GM18951 (cell line): ENCODE data around the gene NTRK2.

Experiments used
- POLR2A ChIP-seq: IDR thresholded peaks from 4 replicates; pipeline ENCODE4 v1.6.1; 2011; ENCODE audit warnings: mild to moderate bottlenecking; ENCODE audit not compliant: insufficient read length, insufficient read depth; ENCODE audit errors: extremely low read depth
- in situ Hi-C: fragments of 300-500 bp; cut with MboI; formaldehyde crosslinking; loops from one replicate; pipeline ENCODE4 v1.12.0; 2022; ENCODE audit warnings: low sequenced_read_pairs, mixed read lengths, inconsistent platforms; ENCODE audit not compliant: unreplicated experiment

The NTRK2 gene

DNA sequence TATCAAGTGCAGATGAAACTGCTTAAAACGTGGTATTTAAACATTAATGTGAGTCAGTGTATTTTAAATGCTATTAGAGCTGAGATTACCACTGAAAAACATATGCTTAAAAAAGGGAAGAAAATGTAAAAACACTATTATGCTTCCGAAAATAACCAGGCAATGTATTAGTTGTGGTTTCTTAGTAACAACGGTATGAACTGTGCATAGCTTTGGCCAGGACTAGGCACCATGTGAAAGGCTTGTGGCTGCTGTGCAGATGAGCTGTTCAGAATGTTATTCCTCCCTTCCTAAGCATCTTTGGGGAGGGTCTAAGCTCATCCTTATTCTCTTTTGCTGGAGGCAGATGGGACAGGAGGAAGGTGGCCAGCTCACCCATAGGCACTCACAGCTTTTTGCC, 84.9 kb downstream of the NTRK2 start:
- no peak for TF ChIP-seq POLR2A
- in situ Hi-C loops, result no loop called here

DNA sequence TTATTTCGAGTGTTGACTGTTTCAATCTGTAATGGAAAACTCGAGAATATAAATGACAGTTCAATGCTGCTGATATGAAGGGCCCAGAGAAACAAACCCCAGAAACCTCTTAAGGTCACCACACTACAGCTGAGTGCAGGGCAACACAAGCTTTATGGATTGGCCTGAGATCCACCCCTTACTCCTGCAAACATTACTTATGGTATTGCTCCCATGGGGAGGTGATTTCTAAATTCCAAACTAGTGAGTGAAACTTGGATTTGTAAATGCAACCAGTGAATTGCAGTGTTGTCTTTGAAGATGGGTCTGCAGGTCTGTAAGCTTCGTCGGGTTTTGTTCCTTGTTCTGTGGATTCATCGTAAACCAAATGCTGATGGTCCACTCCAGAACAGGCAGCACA, 85.4 kb downstream of the NTRK2 start:
- no peak for TF ChIP-seq POLR2A
- in situ Hi-C loops, result no loop called here

DNA sequence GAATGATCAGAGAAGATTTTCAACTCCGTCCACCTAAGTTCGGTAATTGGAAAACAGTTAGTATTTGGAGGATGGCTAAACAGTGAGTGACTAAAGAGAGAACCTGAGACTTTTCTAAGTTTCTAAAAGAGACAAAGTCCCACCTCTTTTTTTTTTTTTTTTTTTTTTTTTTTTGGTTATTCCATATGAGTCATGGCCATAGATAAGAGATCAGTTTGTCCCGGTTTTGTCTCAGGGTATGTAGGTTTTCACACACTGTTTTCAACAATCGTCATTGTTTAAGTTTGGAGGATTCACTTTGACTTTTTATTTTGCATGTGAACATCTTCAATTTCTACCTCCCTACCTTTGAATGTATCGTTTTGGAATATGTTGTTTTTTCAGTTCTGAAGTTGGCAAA, 85.9 kb downstream of the NTRK2 start:
- in situ Hi-C loops, result no loop called here
- no peak for TF ChIP-seq POLR2A

DNA sequence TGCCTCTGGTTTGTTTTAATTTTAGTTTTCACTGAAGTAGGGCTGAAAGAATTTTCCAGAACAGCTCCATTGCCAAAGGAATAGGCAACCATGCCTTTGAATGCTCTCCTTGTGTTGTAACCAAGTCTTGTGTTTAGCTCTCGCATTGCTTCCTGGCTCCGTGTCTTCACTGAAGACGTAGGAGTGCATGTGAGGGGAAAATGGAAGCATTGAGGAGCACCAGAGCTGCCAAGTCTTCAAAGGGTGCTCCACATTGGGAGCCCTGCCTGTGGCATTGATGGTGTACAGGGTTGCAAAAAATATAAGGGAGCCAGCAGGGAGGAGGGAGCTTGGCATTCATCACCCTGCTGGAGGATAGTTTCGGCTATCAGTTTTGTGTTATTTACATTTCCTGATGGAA, 86.6 kb downstream of the NTRK2 start:
- in situ Hi-C loops, result no loop called here

DNA sequence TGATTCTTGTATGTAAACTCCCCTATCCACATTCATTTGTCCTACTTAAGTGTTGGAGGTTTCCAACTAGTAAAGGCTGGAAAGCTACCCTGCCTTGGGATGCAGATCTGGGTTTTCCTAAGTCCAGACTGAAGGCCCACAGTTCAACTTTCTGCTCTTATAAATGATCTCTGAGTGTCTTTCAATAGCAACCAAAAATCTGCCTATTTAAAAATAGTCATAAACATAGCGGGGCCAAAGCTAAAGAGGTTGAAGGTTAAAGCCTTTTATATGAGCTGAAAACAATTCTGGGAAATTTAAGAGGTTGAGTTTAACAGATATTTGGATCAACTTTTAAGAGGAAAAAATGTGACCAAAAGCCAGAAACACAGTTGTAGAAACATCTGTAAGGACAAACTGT, 87.2 kb downstream of the NTRK2 start:
- no peak for TF ChIP-seq POLR2A
- in situ Hi-C loops, result no loop called here

More for the DNA sequence above, 86.6 kb downstream of the NTRK2 start:
- no peak for TF ChIP-seq POLR2A

DNA sequence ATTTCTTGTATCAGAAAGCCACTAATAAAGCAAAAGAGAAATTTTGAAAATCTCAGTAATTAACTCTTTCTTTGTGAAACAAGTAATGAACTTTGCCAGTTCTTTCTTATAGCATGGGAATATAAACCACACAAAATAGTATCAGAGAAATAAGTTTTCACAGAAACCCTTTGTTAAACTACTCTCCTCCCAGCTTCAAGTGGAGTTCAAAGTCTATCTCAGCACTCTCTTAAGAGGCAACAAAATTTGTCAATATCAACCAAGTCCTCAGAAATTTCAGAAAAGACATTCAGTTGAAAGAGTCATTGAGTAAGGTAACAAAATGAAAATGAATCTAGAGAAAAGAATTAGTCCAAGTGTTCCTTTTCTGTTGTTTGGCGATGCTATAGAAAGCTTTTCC, 89.3 kb downstream of the NTRK2 start:
- no peak for TF ChIP-seq POLR2A
- in situ Hi-C loops, result no loop called here

DNA sequence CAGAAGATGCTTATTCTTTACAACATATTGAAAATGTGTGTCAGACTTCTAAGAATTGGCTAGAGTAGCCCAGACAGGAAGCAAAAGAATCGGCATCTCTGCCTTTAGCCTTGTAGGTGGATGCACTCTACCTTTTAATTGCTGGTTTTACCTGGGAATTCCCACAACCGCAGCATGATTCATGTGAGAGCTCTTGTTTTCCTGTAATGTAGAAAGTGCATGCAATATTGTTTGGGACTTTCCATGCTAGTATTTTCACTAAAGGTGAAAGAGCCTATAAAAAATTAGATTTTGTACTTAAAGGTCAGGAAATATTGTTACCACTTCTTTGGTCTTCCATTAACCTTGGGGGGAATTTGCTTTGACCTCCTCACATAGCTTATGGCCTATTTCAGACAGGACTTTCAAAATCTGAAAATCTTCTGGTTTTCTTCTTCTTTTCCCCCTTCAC, 89.8 kb downstream of the NTRK2 start:
- no peak for TF ChIP-seq POLR2A
- in situ Hi-C loops, result no loop called here

DNA sequence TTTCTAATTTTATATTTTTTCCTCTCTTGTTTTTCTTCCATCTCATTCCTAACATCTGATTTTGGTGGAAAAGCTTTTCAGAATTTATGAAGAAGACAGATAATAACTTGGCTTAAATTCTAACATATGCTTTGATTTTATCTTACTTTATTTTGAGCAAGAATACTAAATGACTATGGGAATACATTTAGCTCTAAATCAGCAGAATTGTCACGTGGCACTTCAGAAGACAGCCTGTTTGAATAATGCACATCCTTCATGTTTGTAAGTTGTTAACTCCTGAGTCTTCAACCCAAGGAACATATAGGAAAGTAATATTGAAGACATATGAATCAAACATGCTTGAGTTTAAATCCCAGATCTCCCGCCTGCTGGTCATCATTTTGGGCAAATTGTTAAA, 90.3 kb downstream of the NTRK2 start:
- TF ChIP-seq POLR2A, result no peak

DNA sequence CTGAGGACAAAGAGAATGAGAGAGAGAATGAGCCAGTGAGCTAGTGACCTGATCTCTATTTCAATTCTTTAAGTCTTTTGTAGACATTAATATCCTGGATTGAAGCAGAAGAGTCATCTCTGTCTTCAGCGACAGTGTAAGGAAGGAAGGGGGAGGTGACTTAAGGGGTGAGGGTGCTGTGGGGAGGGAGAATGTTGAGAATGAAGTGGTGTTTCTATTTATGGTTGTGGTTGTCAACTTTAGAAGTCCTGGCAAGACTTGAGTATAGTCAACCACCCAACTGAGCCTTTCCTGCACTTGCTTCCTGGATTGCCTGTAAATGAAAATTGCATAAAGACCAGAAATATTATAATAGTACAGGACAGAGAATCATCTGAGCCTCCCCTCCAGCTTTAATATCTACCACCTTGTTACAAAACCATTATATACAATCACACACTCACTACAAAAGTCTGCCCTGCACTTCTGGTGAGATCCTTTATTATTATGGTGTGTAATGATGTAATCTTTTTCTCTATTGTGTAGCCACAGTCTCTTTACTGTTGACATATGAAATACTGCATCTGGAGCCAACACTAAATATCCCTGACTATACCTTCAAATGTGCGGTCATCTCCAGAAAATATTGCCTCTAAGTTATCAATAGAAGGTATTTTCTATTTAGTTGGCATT, 91.7 kb downstream of the NTRK2 start:
- in situ Hi-C loops, result no loop called here
- no peak for TF ChIP-seq POLR2A

More for the DNA sequence above, 90.3 kb downstream of the NTRK2 start:
- in situ Hi-C loops, result no loop called here

DNA sequence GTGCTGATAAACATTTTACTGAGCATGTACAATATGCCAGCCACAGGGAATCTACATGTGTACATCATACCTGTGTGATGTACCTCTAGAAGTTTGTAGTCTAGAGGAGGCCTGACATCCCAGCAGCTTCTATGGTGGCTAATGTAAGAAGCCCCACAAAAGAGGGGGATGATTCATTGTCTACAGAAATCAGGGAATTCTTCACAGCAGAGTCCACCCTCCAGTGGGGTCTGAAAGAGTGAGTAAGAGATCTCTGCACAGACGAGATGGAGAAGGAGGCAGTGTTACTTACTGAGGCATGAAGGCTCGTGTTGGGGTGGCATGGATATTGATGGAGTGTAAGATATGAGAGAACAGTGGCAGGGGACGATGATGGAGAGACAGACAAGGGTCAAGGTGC, 103.0 kb downstream of the NTRK2 start:
- in situ Hi-C loops, result loop anchor here (10.0 kb wide), 1 partner anchor 78 kb away; no protein-coding TSS in a partner anchor
- TF ChIP-seq POLR2A, result no peak

DNA sequence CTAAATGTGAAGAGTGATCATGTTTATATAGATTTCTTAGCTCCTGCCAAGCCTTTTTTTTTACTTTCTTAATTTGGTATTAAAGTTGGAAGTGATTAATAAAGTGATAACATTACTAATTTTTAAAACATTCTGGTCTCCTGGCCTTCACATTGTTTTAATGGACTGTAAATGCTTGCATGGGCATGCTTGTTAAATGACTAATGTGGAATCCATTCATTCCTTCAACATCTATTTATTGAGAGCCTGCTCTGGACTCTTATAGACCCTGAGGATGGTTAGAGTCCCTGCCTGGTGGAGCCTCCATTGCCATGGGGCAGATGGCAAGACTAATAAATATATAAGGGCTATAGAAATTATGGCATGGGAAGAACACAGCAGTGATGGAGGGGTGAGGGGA, 103.5 kb downstream of the NTRK2 start:
- in situ Hi-C loops, result loop anchor here (10.0 kb wide), 1 partner anchor 78 kb away; no protein-coding TSS in a partner anchor

DNA sequence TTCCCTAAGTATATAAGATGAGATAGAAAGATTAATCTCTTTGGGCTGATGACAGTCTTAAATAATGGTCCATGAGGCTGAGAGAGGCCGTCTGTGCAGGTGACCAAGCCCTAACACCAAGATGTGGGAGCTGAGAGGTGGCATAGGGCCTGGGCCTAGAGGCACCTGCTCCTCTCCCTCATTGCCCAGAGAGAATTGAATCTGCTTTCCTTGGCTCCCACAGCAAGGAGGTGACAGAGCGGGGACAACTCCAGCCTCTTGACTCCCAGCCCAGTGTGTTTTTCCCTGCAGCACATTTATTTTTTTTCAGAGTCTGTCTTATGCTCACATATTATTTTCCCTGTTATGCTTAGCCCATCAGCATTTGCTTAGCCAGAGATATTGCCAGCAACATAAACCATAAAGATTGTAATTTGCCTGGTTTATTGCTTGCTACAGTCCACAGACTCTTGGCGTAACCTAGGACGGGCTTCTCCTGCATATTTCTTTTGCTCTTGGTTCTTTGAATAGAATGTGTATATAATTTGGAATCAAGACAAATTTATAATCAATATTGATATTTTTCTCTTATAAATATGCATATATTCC, 105.6 kb downstream of the NTRK2 start:
- no peak for TF ChIP-seq POLR2A
- in situ Hi-C loops, result loop anchor here (10.0 kb wide), 1 partner anchor 80 kb away; no protein-coding TSS in a partner anchor

More for the DNA sequence above, 103.5 kb downstream of the NTRK2 start:
- no peak for TF ChIP-seq POLR2A

DNA sequence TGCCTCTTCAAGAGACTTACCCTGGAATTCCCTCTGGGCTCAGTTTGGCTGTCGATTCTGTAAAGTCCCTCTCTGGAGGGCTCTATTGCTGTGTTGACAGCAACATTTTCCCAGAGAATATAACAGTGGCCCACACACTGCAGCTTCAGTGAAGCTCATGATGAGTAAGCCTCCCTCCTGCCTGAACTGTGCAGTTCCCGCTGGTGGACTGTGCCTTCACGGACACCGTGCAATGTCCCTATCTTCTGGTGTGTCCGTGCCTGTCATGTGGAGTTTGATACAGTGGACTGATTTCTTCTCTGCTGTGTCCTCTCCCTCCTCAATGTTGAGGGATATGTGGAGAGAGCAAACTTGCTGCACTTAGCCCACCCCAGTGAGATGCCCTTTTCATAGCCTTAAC, 109.0 kb downstream of the NTRK2 start:
- no peak for TF ChIP-seq POLR2A
- in situ Hi-C loops, result loop anchor here (10.0 kb wide), 1 partner anchor 84 kb away; no protein-coding TSS in a partner anchor

DNA sequence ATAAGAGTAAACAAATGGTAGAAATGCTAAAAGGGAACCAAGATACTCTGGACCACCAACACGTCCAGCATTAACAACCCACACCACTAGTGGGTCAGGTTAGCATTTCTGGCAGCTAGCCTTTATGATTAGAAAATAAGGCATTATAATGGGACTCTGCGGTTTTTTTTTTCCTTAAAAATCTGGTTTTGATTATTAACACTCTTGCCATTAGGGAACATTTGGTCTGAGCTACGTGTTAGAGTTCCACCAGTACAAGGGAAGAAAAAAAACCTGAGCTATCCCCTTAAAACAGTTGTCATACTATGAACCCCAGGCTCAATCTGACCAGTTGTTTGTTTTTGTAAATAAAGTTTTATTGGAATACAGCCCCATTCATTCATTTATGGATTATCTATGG, 110.4 kb downstream of the NTRK2 start:
- TF ChIP-seq POLR2A, result no peak
- in situ Hi-C loops, result loop anchor here (10.0 kb wide), 1 partner anchor 85 kb away; no protein-coding TSS in a partner anchor

DNA sequence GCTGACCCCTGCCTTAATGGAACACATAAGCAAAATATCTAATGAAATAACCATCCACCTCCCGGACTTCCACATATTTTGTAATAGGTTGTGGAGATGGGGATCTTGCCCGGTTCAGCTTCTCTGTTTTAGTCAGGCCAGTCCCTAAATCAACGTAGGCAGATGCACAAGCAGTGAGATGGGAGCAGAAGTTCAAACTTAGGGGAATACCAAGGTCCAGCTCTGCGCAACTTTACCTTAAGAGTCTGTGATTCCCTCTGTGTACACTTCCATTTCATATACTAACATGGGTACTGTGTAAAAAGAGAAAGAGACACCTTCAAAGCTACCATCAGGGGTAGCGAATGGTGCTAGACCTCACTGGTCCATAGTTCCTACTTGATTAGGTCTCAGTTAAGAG, 110.9 kb downstream of the NTRK2 start:
- TF ChIP-seq POLR2A, result no peak
- in situ Hi-C loops, result no loop called here

DNA sequence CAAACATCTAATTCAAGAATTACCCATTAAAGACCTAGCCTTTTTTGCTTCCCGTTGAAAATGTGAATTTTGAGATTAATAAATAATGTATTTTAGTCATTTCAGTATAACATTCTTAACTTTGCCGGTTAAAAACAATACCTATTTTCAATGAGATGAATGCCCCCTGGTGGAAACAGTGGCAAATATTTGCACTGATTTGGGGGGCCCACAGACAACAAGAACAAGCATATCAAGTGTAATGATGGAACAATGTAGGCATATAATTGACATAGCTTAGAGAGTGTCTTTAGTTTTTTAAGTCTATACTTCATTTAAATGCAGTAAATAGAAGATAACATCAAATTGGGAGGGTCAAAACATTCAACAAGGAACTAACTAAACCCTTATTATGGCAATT, 111.9 kb downstream of the NTRK2 start:
- in situ Hi-C loops, result no loop called here
- TF ChIP-seq POLR2A, result no peak
